Lung (tissue), 12 donors: ENCODE data around the gene AQP4. TPM values are rescaled to one million over a fixed set of nuclear protein-coding genes. Genes with fewer than 3 reads are reported as not detected.

Experiments
- ATAC-seq: fragments of 200-7000 bp; cut with Tn5 transposase; one replicate; pipeline ENCODE4 v1.9.1; 2020; ENCODE audit warnings: moderate number of reproducible peaks; ENCODE audit not compliant: insufficient read depth, low FRiP score
- DNase-seq, 3 donors: peaks; one replicate each; pipeline ENCODE4 v3.0.0-alpha.2; 2013 to 2017
- H3K27ac ChIP-seq, 2 donors: one replicate each; pipeline ENCODE4 v1.5.1; 2013; ENCODE audit warnings: mild to moderate bottlenecking in 2 of 2, moderate library complexity in 2 of 2, control low read depth in 1 of 2, inconsistent platforms in 1 of 2, low read depth in 1 of 2, low read length in 1 of 2
- H3K27me3 ChIP-seq, 3 donors: one replicate each; pipeline ENCODE4 v1.5.1; 2013; ENCODE audit warnings: low read length in 2 of 3; ENCODE audit not compliant: control insufficient read depth in 3 of 3, insufficient read depth in 3 of 3
- H3K36me3 ChIP-seq, 4 donors: one replicate each; pipeline ENCODE4 v1.5.1; 2013; ENCODE audit warnings: low read length in 4 of 4, mild to moderate bottlenecking in 1 of 4, moderate library complexity in 1 of 4; ENCODE audit not compliant: control insufficient read depth in 4 of 4, insufficient read depth in 4 of 4
- H3K4me1 ChIP-seq, 5 donors: one replicate each; pipeline ENCODE4 v1.5.1; 2013; ENCODE audit warnings: low read length in 5 of 5, mild to moderate bottlenecking in 2 of 5, moderate library complexity in 1 of 5; ENCODE audit not compliant: control insufficient read depth in 5 of 5, insufficient read depth in 5 of 5
- H3K4me3 ChIP-seq: one replicate; pipeline ENCODE4 v1.5.1; 2013; ENCODE audit warnings: mild to moderate bottlenecking, control low read depth, moderate library complexity
- H3K9ac ChIP-seq, 2 donors: one replicate each; pipeline ENCODE4 v1.5.1; 2013; ENCODE audit warnings: low read length in 2 of 2, control low read depth in 1 of 2; ENCODE audit not compliant: insufficient read depth in 1 of 2
- H3K9me3 ChIP-seq, 4 donors: one replicate each; pipeline ENCODE4 v1.5.1; 2013; ENCODE audit warnings: low read length in 3 of 4, mild to moderate bottlenecking in 1 of 4, moderate library complexity in 1 of 4; ENCODE audit not compliant: control insufficient read depth in 4 of 4, insufficient read depth in 3 of 4
- WGBS, 2 donors: extraction: QIAGEN DNeasy Blood & Tissue Kit; methylation state at CpG; one replicate each; pipeline ENCODE4 v1.1.7; 2013; 5-methylcytosine and 5-hydroxymethylcytosine counted together
- polyA plus RNA-seq, 2 donors: library from polyadenylated mRNA; stranded (reverse); fragments of 200-250 nt; gene quantifications; one replicate each; pipeline ENCODE4 v1.2.1, GENCODE V29; 2013
- total RNA-seq, 2 donors: library from RNA; depleted of rRNA in 1 of 2; stranded (reverse); fragments of >200 nt in 1 of 2; gene quantifications; one replicate each; pipeline ENCODE4 v1.2.1, GENCODE V29; 2014 to 2021
- TF ChIP-seq, protein P1 (sequence below): IDR thresholded peaks from 2 replicates; pipeline ENCODE4 v1.5.1; 2012; ENCODE audit warnings: mild to moderate bottlenecking; ENCODE audit errors: control extremely low read depth, extremely low read depth
- donor health status: control.
- donor health status: control.
- donor health status: Bipolar disorder and iron deficiency.
- donor health status: healthy.
- donor health status: DM: yes; HTN: yes; CAD: no.

AQP4 gene
- total and polyA plus RNA-seq, 4 donors: 49.5 to 490 (median 165) TPM

DNA sequence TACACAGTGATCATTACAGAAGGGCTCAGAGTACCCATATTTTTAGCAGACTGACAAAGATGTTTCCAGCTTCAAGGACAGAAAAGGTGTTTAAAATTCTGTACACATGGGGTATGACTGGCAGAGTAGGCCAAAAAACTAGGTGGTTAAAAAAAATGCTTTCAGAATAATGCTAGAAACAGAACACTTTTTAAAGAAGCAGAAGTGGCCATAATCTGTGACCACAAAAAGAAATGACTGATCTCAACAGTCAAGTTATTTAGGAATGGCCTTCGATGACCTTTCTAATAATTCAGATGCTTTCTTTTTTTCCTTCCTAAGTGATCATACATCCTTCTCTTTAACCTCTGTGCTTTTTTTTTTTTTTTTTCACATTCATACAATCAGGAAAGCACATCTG, 4.1 kb upstream of the AQP4 start:
- DNase-seq: no peak
- H3K4me3 ChIP-seq: no peak overlapping the region
- no peak for ATAC-seq
- no peak overlapping the region for H3K27ac ChIP-seq
- peaks cover 0 to 5% (median 3%) of the 10 kb centered on the region in 3 donors for H3K27me3 ChIP-seq
- no peak overlapping the region for H3K9ac ChIP-seq
- 42 to 49% methylated on average over 1 of the region's 1 CpG for WGBS, 2 donors
- TF ChIP-seq, protein P1, sequence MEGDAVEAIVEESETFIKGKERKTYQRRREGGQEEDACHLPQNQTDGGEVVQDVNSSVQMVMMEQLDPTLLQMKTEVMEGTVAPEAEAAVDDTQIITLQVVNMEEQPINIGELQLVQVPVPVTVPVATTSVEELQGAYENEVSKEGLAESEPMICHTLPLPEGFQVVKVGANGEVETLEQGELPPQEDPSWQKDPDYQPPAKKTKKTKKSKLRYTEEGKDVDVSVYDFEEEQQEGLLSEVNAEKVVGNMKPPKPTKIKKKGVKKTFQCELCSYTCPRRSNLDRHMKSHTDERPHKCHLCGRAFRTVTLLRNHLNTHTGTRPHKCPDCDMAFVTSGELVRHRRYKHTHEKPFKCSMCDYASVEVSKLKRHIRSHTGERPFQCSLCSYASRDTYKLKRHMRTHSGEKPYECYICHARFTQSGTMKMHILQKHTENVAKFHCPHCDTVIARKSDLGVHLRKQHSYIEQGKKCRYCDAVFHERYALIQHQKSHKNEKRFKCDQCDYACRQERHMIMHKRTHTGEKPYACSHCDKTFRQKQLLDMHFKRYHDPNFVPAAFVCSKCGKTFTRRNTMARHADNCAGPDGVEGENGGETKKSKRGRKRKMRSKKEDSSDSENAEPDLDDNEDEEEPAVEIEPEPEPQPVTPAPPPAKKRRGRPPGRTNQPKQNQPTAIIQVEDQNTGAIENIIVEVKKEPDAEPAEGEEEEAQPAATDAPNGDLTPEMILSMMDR: no peak
- H3K9me3 ChIP-seq: no peaks in the 10 kb centered on the region
- no peaks in the 10 kb centered on the region for H3K36me3 ChIP-seq
- peaks cover 0 to 7% (median 0%) of the 10 kb centered on the region in 5 donors for H3K4me1 ChIP-seq

- H3K27ac ChIP-seq: peak overlapping the region in 1 of 2 donors; percentile 50
- H3K27me3 ChIP-seq: peaks cover 0 to 9% (median 8%) of the 10 kb centered on the region in 3 donors
- H3K9me3 ChIP-seq: no peaks in the 10 kb centered on the region
- TF ChIP-seq, protein P1: no peak
- H3K36me3 ChIP-seq: no peaks in the 10 kb centered on the region
- ATAC-seq (no peak), DNase-seq (peak in 2 of 3 donors; percentile 32 to 65)
- no peak overlapping the region for H3K9ac ChIP-seq
- peaks cover 0 to 7% (median 0%) of the 10 kb centered on the region in 5 donors for H3K4me1 ChIP-seq
- WGBS, 2 donors: 49 to 72% methylated on average over 6 of the region's 6 CpGs
- no peak overlapping the region for H3K4me3 ChIP-seq
Observed at GRCh38 chr18:26868968-26869586, 3.6 kb upstream of the AQP4 start.

DNA sequence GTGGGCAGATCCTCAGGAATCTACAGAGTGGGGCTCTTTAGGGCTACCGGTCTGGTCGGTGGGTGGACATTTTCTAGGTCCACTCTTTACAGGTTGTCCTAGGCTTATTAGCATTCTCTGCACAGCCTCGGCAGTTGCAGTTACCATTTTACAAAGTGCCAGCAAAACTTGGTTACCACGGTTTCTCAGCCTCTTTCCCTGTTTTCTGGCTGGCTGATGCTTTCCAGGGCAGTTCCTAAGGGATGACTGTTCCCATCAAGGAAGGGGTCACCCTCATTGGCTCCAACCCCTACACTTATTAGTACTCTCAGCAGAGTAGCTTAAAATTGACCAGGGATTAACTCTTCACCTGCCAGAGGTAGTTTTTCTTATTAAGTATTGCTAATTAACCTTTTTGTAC, 2.0 kb upstream of the AQP4 start:
- Histone ChIP-seq H3K4me1 (peaks cover 2 to 16% (median 3%) of the 10 kb centered on the region in 5 donors), H3K4me3 (no peak overlapping the region), H3K27ac (peak overlapping the region in 1 of 2 donors; percentile 70), H3K9me3 (no peaks in the 10 kb centered on the region), H3K36me3 (no peaks in the 10 kb centered on the region), H3K27me3 (peaks cover 0 to 14% (median 14%) of the 10 kb centered on the region in 3 donors), H3K9ac (no peak overlapping the region)
- TF ChIP-seq, protein P1: no peak
- 65 to 76% methylated on average over 4 of the region's 4 CpGs for WGBS, 2 donors
- ATAC-seq (no peak), DNase-seq (no peak)

- H3K4me3 ChIP-seq: peak overlapping the region; percentile 55
- TF ChIP-seq, protein P1: no peak
Observed at GRCh38 chr18:26864658-26865057, 849 bp downstream of the AQP4 start.

More at GRCh38 chr18:26864658-26865057, 849 bp downstream of the AQP4 start:
- peaks cover 2 to 16% (median 3%) of the 10 kb centered on the region in 5 donors for H3K4me1 ChIP-seq
- ATAC-seq (no peak), DNase-seq (no peak)
- H3K9me3 ChIP-seq: no peaks in the 10 kb centered on the region
- no peaks in the 10 kb centered on the region for H3K36me3 ChIP-seq
- H3K27ac ChIP-seq: peak overlapping the region in 1 of 2 donors; percentile 89
- peaks cover 0 to 17% (median 14%) of the 10 kb centered on the region in 3 donors for H3K27me3 ChIP-seq
- WGBS, 2 donors: 50 to 64% methylated on average over 7 of the region's 7 CpGs
- H3K9ac ChIP-seq: no peak overlapping the region
